H9 (cell line): ENCODE measurements around the gene CEP112. TPM values are rescaled to one million over a fixed set of nuclear protein-coding genes. Genes with fewer than 3 reads are reported as not detected.

Source experiments
- DNase-seq: peaks from one replicate; pipeline ENCODE4 v3.0.0-alpha.2; 2017
- H2AFZ ChIP-seq: one replicate; pipeline ENCODE4 v1.6.1; 2013; ENCODE audit warnings: mild to moderate bottlenecking, low read length, control low read depth, moderate library complexity
- H2AK5ac ChIP-seq: 2 replicates; pipeline ENCODE4 v1.6.1; 2013; ENCODE audit warnings: low read length, control low read depth, mixed read lengths; ENCODE audit not compliant: insufficient read length
- H2BK120ac ChIP-seq: one replicate; pipeline ENCODE4 v1.6.1; 2013; ENCODE audit warnings: low read depth, mild to moderate bottlenecking, low read length, control low read depth, inconsistent platforms; ENCODE audit not compliant: poor library complexity, severe bottlenecking
- H2BK12ac ChIP-seq: 2 replicates; pipeline ENCODE4 v1.6.1; 2013; ENCODE audit warnings: low read length, control low read depth, mixed read lengths, low read depth; ENCODE audit not compliant: insufficient read length
- H2BK15ac ChIP-seq: 2 replicates; pipeline ENCODE4 v1.6.1; 2013; ENCODE audit warnings: low read depth, low read length, control low read depth
- H2BK20ac ChIP-seq: one replicate; pipeline ENCODE4 v1.6.1; 2013; ENCODE audit warnings: low read depth, mild to moderate bottlenecking, low read length, control low read depth, inconsistent platforms; ENCODE audit not compliant: poor library complexity, severe bottlenecking
- H2BK5ac ChIP-seq: 2 replicates; pipeline ENCODE4 v1.6.1; 2013; ENCODE audit warnings: low read length, control low read depth, mixed read lengths; ENCODE audit not compliant: insufficient read length
- H3K14ac ChIP-seq: 2 replicates; pipeline ENCODE4 v1.6.1; 2013; ENCODE audit warnings: low read length, control low read depth; ENCODE audit not compliant: insufficient read depth
- H3K18ac ChIP-seq: 2 replicates; pipeline ENCODE4 v1.6.1; 2013; ENCODE audit warnings: low read depth, mild to moderate bottlenecking, mixed read lengths, low read length, control low read depth; ENCODE audit not compliant: insufficient read length
- H3K23ac ChIP-seq: 2 replicates; pipeline ENCODE4 v1.6.1; 2013; ENCODE audit warnings: low read length, control low read depth, mixed read lengths, low read depth; ENCODE audit not compliant: insufficient read length
- H3K23me2 ChIP-seq: 2 replicates; pipeline ENCODE4 v1.6.1; 2013; ENCODE audit warnings: low read depth, mild to moderate bottlenecking, mixed read lengths, low read length, control low read depth; ENCODE audit not compliant: insufficient read length, poor library complexity, severe bottlenecking
- H3K27ac ChIP-seq: 2 replicates; pipeline ENCODE4 v1.5.1; 2013; ENCODE audit warnings: low read length, control low read depth, mixed read lengths, low read depth; ENCODE audit not compliant: insufficient read length
- H3K27me3 ChIP-seq: 2 replicates; pipeline ENCODE4 v1.6.1; 2013; ENCODE audit warnings: low read length, control low read depth, inconsistent platforms; ENCODE audit not compliant: insufficient read depth
- H3K4ac ChIP-seq: 2 replicates; pipeline ENCODE4 v1.6.1; 2013; ENCODE audit warnings: low read depth, mild to moderate bottlenecking, control low read depth, inconsistent platforms, low read length, moderate library complexity
- H3K4me1 ChIP-seq: 2 replicates; pipeline ENCODE4 v1.6.1; 2013; ENCODE audit warnings: low read length, control low read depth, inconsistent platforms; ENCODE audit not compliant: insufficient read depth
- H3K4me2 ChIP-seq: 2 replicates; pipeline ENCODE4 v1.6.1; 2013; ENCODE audit warnings: low read length, control low read depth, mixed read lengths; ENCODE audit not compliant: insufficient read length, insufficient read depth
- H3K56ac ChIP-seq: 2 replicates; pipeline ENCODE4 v1.6.1; 2013; ENCODE audit warnings: low read depth, mild to moderate bottlenecking, mixed read lengths, low read length, control low read depth; ENCODE audit not compliant: insufficient read length
- H3K79me1 ChIP-seq: 2 replicates; pipeline ENCODE4 v1.6.1; 2013; ENCODE audit warnings: low read depth, mild to moderate bottlenecking, moderate library complexity, low read length, control low read depth, inconsistent platforms; ENCODE audit not compliant: insufficient read depth, poor library complexity, severe bottlenecking
- H3K79me2 ChIP-seq: 2 replicates; pipeline ENCODE4 v1.6.1; 2013; ENCODE audit warnings: low read length, control low read depth, inconsistent platforms; ENCODE audit not compliant: insufficient read depth
- H3K9ac ChIP-seq: 2 replicates; pipeline ENCODE4 v1.6.1; 2013; ENCODE audit warnings: low read length, control low read depth, mixed read lengths; ENCODE audit not compliant: insufficient read length; ENCODE audit errors: extremely low read depth
- H3K9me3 ChIP-seq: one replicate; pipeline ENCODE4 v1.6.1; 2013; ENCODE audit warnings: low read depth, low read length, inconsistent platforms; ENCODE audit not compliant: control insufficient read depth
- H3T11ph ChIP-seq: one replicate; pipeline ENCODE4 v1.6.1; 2013; ENCODE audit warnings: mild to moderate bottlenecking, low read length, control low read depth, inconsistent platforms
- H4K20me1 ChIP-seq: one replicate; pipeline ENCODE4 v1.6.1; 2013; ENCODE audit not compliant: control insufficient read depth, insufficient read length, insufficient read depth
- H4K5ac ChIP-seq: 2 replicates; pipeline ENCODE4 v1.6.1; 2013; ENCODE audit warnings: low read depth, mild to moderate bottlenecking, mixed read lengths, low read length, control low read depth; ENCODE audit not compliant: insufficient read length
- H4K8ac ChIP-seq: replicated peaks from 2 replicates; pipeline ENCODE4 v1.6.1; 2013; ENCODE audit warnings: low read length, control low read depth, mixed read lengths, low read depth; ENCODE audit not compliant: insufficient read length
- H4K91ac ChIP-seq: 2 replicates; pipeline ENCODE4 v1.6.1; 2013; ENCODE audit warnings: low read depth, mild to moderate bottlenecking, moderate library complexity, mixed read lengths, low read length, control low read depth; ENCODE audit not compliant: insufficient read length
- H3K27ac Mint-ChIP-seq, 3 experiments: 2 replicates in 2 of 3; 3 replicates in 1 of 3; pipeline ENCODE4 v1.8.0; 2020 to 2021; ENCODE audit warnings: mixed read lengths in 3 of 3, mild to moderate bottlenecking in 1 of 3, moderate library complexity in 1 of 3
- H3K27me3 Mint-ChIP-seq: 2 replicates; pipeline ENCODE4 v1.8.0; 2021; ENCODE audit warnings: low read depth, mild to moderate bottlenecking, moderate library complexity, mixed read lengths
- H3K36me3 Mint-ChIP-seq, 3 experiments: 2 replicates in 2 of 3; 3 replicates in 1 of 3; pipeline ENCODE4 v1.8.0; 2020 to 2021; ENCODE audit warnings: low read depth in 3 of 3, mixed read lengths in 3 of 3; ENCODE audit not compliant: insufficient read depth in 1 of 3
- H3K4me1 Mint-ChIP-seq, 2 experiments: 2 replicates each; pipeline ENCODE4 v1.8.0; 2020; ENCODE audit warnings: mixed read lengths in 2 of 2
- H3K4me3 Mint-ChIP-seq, 2 experiments: 2 replicates in 1 of 2; 3 replicates in 1 of 2; pipeline ENCODE4 v1.8.0; 2020 to 2021; ENCODE audit warnings: mild to moderate bottlenecking in 2 of 2, mixed read lengths in 2 of 2, moderate library complexity in 1 of 2
- H3K9me3 Mint-ChIP-seq, 2 experiments: 2 replicates in 1 of 2; 3 replicates in 1 of 2; pipeline ENCODE4 v1.8.0; 2020; ENCODE audit warnings: mild to moderate bottlenecking in 2 of 2, mixed read lengths in 2 of 2, moderate library complexity in 1 of 2
- CTCF ChIP-seq: fragments of 200-600 bp; sonication (generic); conservative IDR thresholded peaks from 3 replicates; pipeline ENCODE4 v1.8.0; 2021; ENCODE audit warnings: antibody characterized with exemption, mild to moderate bottlenecking
- WGBS: extraction: QIAGEN DNeasy Blood & Tissue Kit; methylation state at CpG from one replicate; pipeline ENCODE4 v1.1.7; 2013; ENCODE audit warnings: missing lambda C conversion rate, low lambda C conversion rate, mixed read lengths; ENCODE audit not compliant: insufficient read length; ENCODE audit errors: extremely low coverage; 5-methylcytosine and 5-hydroxymethylcytosine counted together
- total RNA-seq: library from RNA; stranded (reverse); gene quantifications from 2 replicates; pipeline ENCODE4 v1.2.1, GENCODE V29; 2021

Gene CEP112
- total RNA-seq, 1 experiment from 2014 or later = 5.4 TPM

- Histone ChIP-seq H2BK12ac (no peak overlapping the region), H2BK15ac (no peak overlapping the region), H3K9ac (no peak overlapping the region), H4K5ac (no peak overlapping the region), H2BK5ac (no peak overlapping the region), H4K91ac (no peak overlapping the region), H2AK5ac (no peak overlapping the region), H3K27ac (no peak overlapping the region), H2AFZ (no peak overlapping the region), H3K9me3 (no peaks in the 10 kb centered on the region), H3K27me3 (no peaks in the 10 kb centered on the region), H3K56ac (no peak overlapping the region), H3K23me2 (no peaks in the 10 kb centered on the region), H3T11ph (no peak overlapping the region), H3K4me2 (no peak overlapping the region), H3K79me1 (no peaks in the 10 kb centered on the region), H2BK120ac (no peak overlapping the region), H4K8ac (no peak overlapping the region), H2BK20ac (no peak overlapping the region), H3K18ac (no peak overlapping the region), H3K4me1 (no peaks in the 10 kb centered on the region), H3K14ac (no peak overlapping the region), H3K4ac (no peak overlapping the region), H3K79me2 (no peaks in the 10 kb centered on the region), H3K23ac (no peak overlapping the region), H4K20me1 (no peaks in the 10 kb centered on the region)
- DNase-seq = no peak
- TF ChIP-seq CTCF = no peak
- Mint-ChIP-seq H3K4me3 (no peak overlapping the region), H3K9me3 (no peaks in the 10 kb centered on the region), H3K27me3 (no peaks in the 10 kb centered on the region), H3K27ac (peak overlapping the region in 1 of 3 experiments; percentile 15; a peak in 1 of 7 replicates), H3K4me1 (peaks cover 4% of the 10 kb centered on the region in 2 experiments; a peak in 3 of 4 replicates), H3K36me3 (no peaks in the 10 kb centered on the region)
- no CpG with 5 or more reads among the region's 2 CpGs for WGBS
Observed at GRCh38 chr17:65855245-65855644, 336.7 kb downstream of the CEP112 start.
